H9 (cell line): Measurements from ENCODE around the gene MMP11. TPM values are rescaled to one million over a fixed set of nuclear protein-coding genes. Genes with fewer than 3 reads are reported as not detected.

Source experiments
- DNase-seq: peaks from one replicate; pipeline ENCODE4 v3.0.0-alpha.2; 2017
- H2AFZ ChIP-seq: one replicate; pipeline ENCODE4 v1.6.1; 2013; ENCODE audit warnings: mild to moderate bottlenecking, low read length, control low read depth, moderate library complexity
- H2AK5ac ChIP-seq: 2 replicates; pipeline ENCODE4 v1.6.1; 2013; ENCODE audit warnings: low read length, control low read depth, mixed read lengths; ENCODE audit not compliant: insufficient read length
- H2BK120ac ChIP-seq: one replicate; pipeline ENCODE4 v1.6.1; 2013; ENCODE audit warnings: low read depth, mild to moderate bottlenecking, low read length, control low read depth, inconsistent platforms; ENCODE audit not compliant: poor library complexity, severe bottlenecking
- H2BK12ac ChIP-seq: 2 replicates; pipeline ENCODE4 v1.6.1; 2013; ENCODE audit warnings: low read length, control low read depth, mixed read lengths, low read depth; ENCODE audit not compliant: insufficient read length
- H2BK15ac ChIP-seq: 2 replicates; pipeline ENCODE4 v1.6.1; 2013; ENCODE audit warnings: low read depth, low read length, control low read depth
- H2BK20ac ChIP-seq: one replicate; pipeline ENCODE4 v1.6.1; 2013; ENCODE audit warnings: low read depth, mild to moderate bottlenecking, low read length, control low read depth, inconsistent platforms; ENCODE audit not compliant: poor library complexity, severe bottlenecking
- H2BK5ac ChIP-seq: 2 replicates; pipeline ENCODE4 v1.6.1; 2013; ENCODE audit warnings: low read length, control low read depth, mixed read lengths; ENCODE audit not compliant: insufficient read length
- H3K14ac ChIP-seq: 2 replicates; pipeline ENCODE4 v1.6.1; 2013; ENCODE audit warnings: low read length, control low read depth; ENCODE audit not compliant: insufficient read depth
- H3K18ac ChIP-seq: 2 replicates; pipeline ENCODE4 v1.6.1; 2013; ENCODE audit warnings: low read depth, mild to moderate bottlenecking, mixed read lengths, low read length, control low read depth; ENCODE audit not compliant: insufficient read length
- H3K23ac ChIP-seq: 2 replicates; pipeline ENCODE4 v1.6.1; 2013; ENCODE audit warnings: low read length, control low read depth, mixed read lengths, low read depth; ENCODE audit not compliant: insufficient read length
- H3K23me2 ChIP-seq: 2 replicates; pipeline ENCODE4 v1.6.1; 2013; ENCODE audit warnings: low read depth, mild to moderate bottlenecking, mixed read lengths, low read length, control low read depth; ENCODE audit not compliant: insufficient read length, poor library complexity, severe bottlenecking
- H3K27ac ChIP-seq: 2 replicates; pipeline ENCODE4 v1.5.1; 2013; ENCODE audit warnings: low read length, control low read depth, mixed read lengths, low read depth; ENCODE audit not compliant: insufficient read length
- H3K27me3 ChIP-seq: 2 replicates; pipeline ENCODE4 v1.6.1; 2013; ENCODE audit warnings: low read length, control low read depth, inconsistent platforms; ENCODE audit not compliant: insufficient read depth
- H3K4ac ChIP-seq: 2 replicates; pipeline ENCODE4 v1.6.1; 2013; ENCODE audit warnings: low read depth, mild to moderate bottlenecking, control low read depth, inconsistent platforms, low read length, moderate library complexity
- H3K4me1 ChIP-seq: 2 replicates; pipeline ENCODE4 v1.6.1; 2013; ENCODE audit warnings: low read length, control low read depth, inconsistent platforms; ENCODE audit not compliant: insufficient read depth
- H3K4me2 ChIP-seq: 2 replicates; pipeline ENCODE4 v1.6.1; 2013; ENCODE audit warnings: low read length, control low read depth, mixed read lengths; ENCODE audit not compliant: insufficient read length, insufficient read depth
- H3K56ac ChIP-seq: 2 replicates; pipeline ENCODE4 v1.6.1; 2013; ENCODE audit warnings: low read depth, mild to moderate bottlenecking, mixed read lengths, low read length, control low read depth; ENCODE audit not compliant: insufficient read length
- H3K79me1 ChIP-seq: 2 replicates; pipeline ENCODE4 v1.6.1; 2013; ENCODE audit warnings: low read depth, mild to moderate bottlenecking, moderate library complexity, low read length, control low read depth, inconsistent platforms; ENCODE audit not compliant: insufficient read depth, poor library complexity, severe bottlenecking
- H3K79me2 ChIP-seq: 2 replicates; pipeline ENCODE4 v1.6.1; 2013; ENCODE audit warnings: low read length, control low read depth, inconsistent platforms; ENCODE audit not compliant: insufficient read depth
- H3K9ac ChIP-seq: 2 replicates; pipeline ENCODE4 v1.6.1; 2013; ENCODE audit warnings: low read length, control low read depth, mixed read lengths; ENCODE audit not compliant: insufficient read length; ENCODE audit errors: extremely low read depth
- H3K9me3 ChIP-seq: one replicate; pipeline ENCODE4 v1.6.1; 2013; ENCODE audit warnings: low read depth, low read length, inconsistent platforms; ENCODE audit not compliant: control insufficient read depth
- H3T11ph ChIP-seq: one replicate; pipeline ENCODE4 v1.6.1; 2013; ENCODE audit warnings: mild to moderate bottlenecking, low read length, control low read depth, inconsistent platforms
- H4K20me1 ChIP-seq: one replicate; pipeline ENCODE4 v1.6.1; 2013; ENCODE audit not compliant: control insufficient read depth, insufficient read length, insufficient read depth
- H4K5ac ChIP-seq: 2 replicates; pipeline ENCODE4 v1.6.1; 2013; ENCODE audit warnings: low read depth, mild to moderate bottlenecking, mixed read lengths, low read length, control low read depth; ENCODE audit not compliant: insufficient read length
- H4K8ac ChIP-seq: replicated peaks from 2 replicates; pipeline ENCODE4 v1.6.1; 2013; ENCODE audit warnings: low read length, control low read depth, mixed read lengths, low read depth; ENCODE audit not compliant: insufficient read length
- H4K91ac ChIP-seq: 2 replicates; pipeline ENCODE4 v1.6.1; 2013; ENCODE audit warnings: low read depth, mild to moderate bottlenecking, moderate library complexity, mixed read lengths, low read length, control low read depth; ENCODE audit not compliant: insufficient read length
- H3K27ac Mint-ChIP-seq, 3 experiments: 2 replicates in 2 of 3; 3 replicates in 1 of 3; pipeline ENCODE4 v1.8.0; 2020 to 2021; ENCODE audit warnings: mixed read lengths in 3 of 3, mild to moderate bottlenecking in 1 of 3, moderate library complexity in 1 of 3
- H3K27me3 Mint-ChIP-seq: 2 replicates; pipeline ENCODE4 v1.8.0; 2021; ENCODE audit warnings: low read depth, mild to moderate bottlenecking, moderate library complexity, mixed read lengths
- H3K36me3 Mint-ChIP-seq, 3 experiments: 2 replicates in 2 of 3; 3 replicates in 1 of 3; pipeline ENCODE4 v1.8.0; 2020 to 2021; ENCODE audit warnings: low read depth in 3 of 3, mixed read lengths in 3 of 3; ENCODE audit not compliant: insufficient read depth in 1 of 3
- H3K4me1 Mint-ChIP-seq, 2 experiments: 2 replicates each; pipeline ENCODE4 v1.8.0; 2020; ENCODE audit warnings: mixed read lengths in 2 of 2
- H3K4me3 Mint-ChIP-seq, 2 experiments: 2 replicates in 1 of 2; 3 replicates in 1 of 2; pipeline ENCODE4 v1.8.0; 2020 to 2021; ENCODE audit warnings: mild to moderate bottlenecking in 2 of 2, mixed read lengths in 2 of 2, moderate library complexity in 1 of 2
- H3K9me3 Mint-ChIP-seq, 2 experiments: 2 replicates in 1 of 2; 3 replicates in 1 of 2; pipeline ENCODE4 v1.8.0; 2020; ENCODE audit warnings: mild to moderate bottlenecking in 2 of 2, mixed read lengths in 2 of 2, moderate library complexity in 1 of 2
- WGBS: extraction: QIAGEN DNeasy Blood & Tissue Kit; methylation state at CpG from one replicate; pipeline ENCODE4 v1.1.7; 2013; ENCODE audit warnings: missing lambda C conversion rate, low lambda C conversion rate, mixed read lengths; ENCODE audit not compliant: insufficient read length; ENCODE audit errors: extremely low coverage; 5-methylcytosine and 5-hydroxymethylcytosine counted together
- total RNA-seq: library from RNA; stranded (reverse); gene quantifications from 2 replicates; pipeline ENCODE4 v1.2.1, GENCODE V29; 2021
- TF ChIP-seq, protein P1 (sequence below): fragments of 200-600 bp; sonication (generic); conservative IDR thresholded peaks from 3 replicates; pipeline ENCODE4 v1.8.0; 2021; ENCODE audit warnings: antibody characterized with exemption, mild to moderate bottlenecking

MMP11 gene
- total RNA-seq, 1 experiment from 2014 or later = 5.3 TPM

GRCh38 chr22:23742505-23743264 lies 30.0 kb upstream of the MMP11 start:
- Histone ChIP-seq H3K23me2 (no peaks in the 10 kb centered on the region), H2BK120ac (no peak overlapping the region), H3K56ac (no peak overlapping the region), H2BK5ac (no peak overlapping the region), H3K4me1 (no peaks in the 10 kb centered on the region; the same call in 1 of the 2 replicates), H2AFZ (no peak overlapping the region), H4K5ac (no peak overlapping the region), H3K18ac (no peak overlapping the region), H3K27me3 (no peaks in the 10 kb centered on the region), H3K4me2 (no peak overlapping the region), H3K23ac (no peak overlapping the region), H3K79me2 (no peaks in the 10 kb centered on the region), H3T11ph (no peak overlapping the region), H3K79me1 (no peaks in the 10 kb centered on the region), H2BK15ac (no peak overlapping the region), H3K9me3 (no peaks in the 10 kb centered on the region), H3K14ac (no peak overlapping the region), H2BK20ac (no peak overlapping the region), H2AK5ac (no peak overlapping the region), H4K20me1 (no peaks in the 10 kb centered on the region), H4K8ac (no peak overlapping the region), H2BK12ac (no peak overlapping the region), H3K4ac (no peak overlapping the region), H3K9ac (no peak overlapping the region), H3K27ac (no peak overlapping the region), H4K91ac (no peak overlapping the region)
- no peak for DNase-seq
- Mint-ChIP-seq H3K36me3 (peaks cover 16 to 25% (median 18%) of the 10 kb centered on the region in 3 experiments), H3K27me3 (no peaks in the 10 kb centered on the region), H3K4me3 (no peak overlapping the region; a peak in 1 of 5 replicates), H3K4me1 (no peaks in the 10 kb centered on the region; a peak in 1 of 4 replicates), H3K27ac (no peak overlapping the region), H3K9me3 (no peaks in the 10 kb centered on the region)
- no CpG with 5 or more reads among the region's 7 CpGs for WGBS
- TF ChIP-seq, protein P1, sequence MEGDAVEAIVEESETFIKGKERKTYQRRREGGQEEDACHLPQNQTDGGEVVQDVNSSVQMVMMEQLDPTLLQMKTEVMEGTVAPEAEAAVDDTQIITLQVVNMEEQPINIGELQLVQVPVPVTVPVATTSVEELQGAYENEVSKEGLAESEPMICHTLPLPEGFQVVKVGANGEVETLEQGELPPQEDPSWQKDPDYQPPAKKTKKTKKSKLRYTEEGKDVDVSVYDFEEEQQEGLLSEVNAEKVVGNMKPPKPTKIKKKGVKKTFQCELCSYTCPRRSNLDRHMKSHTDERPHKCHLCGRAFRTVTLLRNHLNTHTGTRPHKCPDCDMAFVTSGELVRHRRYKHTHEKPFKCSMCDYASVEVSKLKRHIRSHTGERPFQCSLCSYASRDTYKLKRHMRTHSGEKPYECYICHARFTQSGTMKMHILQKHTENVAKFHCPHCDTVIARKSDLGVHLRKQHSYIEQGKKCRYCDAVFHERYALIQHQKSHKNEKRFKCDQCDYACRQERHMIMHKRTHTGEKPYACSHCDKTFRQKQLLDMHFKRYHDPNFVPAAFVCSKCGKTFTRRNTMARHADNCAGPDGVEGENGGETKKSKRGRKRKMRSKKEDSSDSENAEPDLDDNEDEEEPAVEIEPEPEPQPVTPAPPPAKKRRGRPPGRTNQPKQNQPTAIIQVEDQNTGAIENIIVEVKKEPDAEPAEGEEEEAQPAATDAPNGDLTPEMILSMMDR = no peak
